ENCODE measurements around the gene ZNF670. TPM values are rescaled to one million over a fixed set of nuclear protein-coding genes. Genes with fewer than 3 reads are reported as not detected.

Gene ZNF670
- total and polyA plus RNA-seq, 9 of the 15 experiments (the other 6 are each of a cell fraction or from before 2014, with no cell fraction given), result 7.1 to 23.4 (median 11.8) TPM

DNA sequence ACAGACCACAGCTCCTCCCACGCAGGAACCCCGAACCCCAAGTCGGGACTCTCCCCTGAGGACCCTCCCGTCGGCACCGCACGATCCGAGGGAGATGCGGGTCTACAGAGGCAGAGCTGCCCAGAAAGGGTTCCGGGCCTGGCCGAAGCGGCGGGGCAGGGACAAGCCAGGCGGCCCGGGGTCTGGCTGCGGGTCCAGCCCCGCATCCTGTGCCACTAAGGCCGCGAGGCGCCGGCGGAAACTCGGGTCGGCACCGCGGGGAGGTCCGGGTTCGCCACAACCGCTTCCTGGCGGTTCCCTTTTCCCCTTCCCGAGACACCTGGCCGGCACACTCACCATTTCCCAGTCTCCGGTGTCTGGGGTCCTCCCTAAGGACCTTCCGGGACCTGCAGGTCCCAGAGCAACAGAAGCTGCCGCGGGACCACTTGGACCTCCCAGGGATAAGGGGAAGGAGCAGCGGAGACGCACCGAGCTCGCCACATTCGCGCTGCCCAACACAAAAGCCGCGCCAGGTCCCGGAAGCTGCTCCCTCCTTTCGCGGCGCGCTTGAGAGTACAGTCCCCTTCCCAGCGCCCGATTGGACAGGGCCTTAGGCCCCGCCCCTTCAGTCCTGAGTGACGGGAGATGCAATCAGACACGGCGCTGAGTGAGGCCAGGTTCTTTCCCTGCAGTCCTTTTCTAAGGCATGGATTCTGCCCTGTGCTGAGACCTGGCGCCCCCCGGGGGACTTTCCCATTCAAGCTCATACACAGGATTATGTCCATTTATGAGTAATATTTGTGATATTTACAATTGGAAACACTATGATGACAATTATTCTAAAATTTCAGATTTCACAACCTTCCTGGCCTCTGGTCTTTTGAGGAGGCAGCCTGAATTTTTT lies at the start of gene ZNF670 (continued):
- TF ChIP-seq, protein P1, sequence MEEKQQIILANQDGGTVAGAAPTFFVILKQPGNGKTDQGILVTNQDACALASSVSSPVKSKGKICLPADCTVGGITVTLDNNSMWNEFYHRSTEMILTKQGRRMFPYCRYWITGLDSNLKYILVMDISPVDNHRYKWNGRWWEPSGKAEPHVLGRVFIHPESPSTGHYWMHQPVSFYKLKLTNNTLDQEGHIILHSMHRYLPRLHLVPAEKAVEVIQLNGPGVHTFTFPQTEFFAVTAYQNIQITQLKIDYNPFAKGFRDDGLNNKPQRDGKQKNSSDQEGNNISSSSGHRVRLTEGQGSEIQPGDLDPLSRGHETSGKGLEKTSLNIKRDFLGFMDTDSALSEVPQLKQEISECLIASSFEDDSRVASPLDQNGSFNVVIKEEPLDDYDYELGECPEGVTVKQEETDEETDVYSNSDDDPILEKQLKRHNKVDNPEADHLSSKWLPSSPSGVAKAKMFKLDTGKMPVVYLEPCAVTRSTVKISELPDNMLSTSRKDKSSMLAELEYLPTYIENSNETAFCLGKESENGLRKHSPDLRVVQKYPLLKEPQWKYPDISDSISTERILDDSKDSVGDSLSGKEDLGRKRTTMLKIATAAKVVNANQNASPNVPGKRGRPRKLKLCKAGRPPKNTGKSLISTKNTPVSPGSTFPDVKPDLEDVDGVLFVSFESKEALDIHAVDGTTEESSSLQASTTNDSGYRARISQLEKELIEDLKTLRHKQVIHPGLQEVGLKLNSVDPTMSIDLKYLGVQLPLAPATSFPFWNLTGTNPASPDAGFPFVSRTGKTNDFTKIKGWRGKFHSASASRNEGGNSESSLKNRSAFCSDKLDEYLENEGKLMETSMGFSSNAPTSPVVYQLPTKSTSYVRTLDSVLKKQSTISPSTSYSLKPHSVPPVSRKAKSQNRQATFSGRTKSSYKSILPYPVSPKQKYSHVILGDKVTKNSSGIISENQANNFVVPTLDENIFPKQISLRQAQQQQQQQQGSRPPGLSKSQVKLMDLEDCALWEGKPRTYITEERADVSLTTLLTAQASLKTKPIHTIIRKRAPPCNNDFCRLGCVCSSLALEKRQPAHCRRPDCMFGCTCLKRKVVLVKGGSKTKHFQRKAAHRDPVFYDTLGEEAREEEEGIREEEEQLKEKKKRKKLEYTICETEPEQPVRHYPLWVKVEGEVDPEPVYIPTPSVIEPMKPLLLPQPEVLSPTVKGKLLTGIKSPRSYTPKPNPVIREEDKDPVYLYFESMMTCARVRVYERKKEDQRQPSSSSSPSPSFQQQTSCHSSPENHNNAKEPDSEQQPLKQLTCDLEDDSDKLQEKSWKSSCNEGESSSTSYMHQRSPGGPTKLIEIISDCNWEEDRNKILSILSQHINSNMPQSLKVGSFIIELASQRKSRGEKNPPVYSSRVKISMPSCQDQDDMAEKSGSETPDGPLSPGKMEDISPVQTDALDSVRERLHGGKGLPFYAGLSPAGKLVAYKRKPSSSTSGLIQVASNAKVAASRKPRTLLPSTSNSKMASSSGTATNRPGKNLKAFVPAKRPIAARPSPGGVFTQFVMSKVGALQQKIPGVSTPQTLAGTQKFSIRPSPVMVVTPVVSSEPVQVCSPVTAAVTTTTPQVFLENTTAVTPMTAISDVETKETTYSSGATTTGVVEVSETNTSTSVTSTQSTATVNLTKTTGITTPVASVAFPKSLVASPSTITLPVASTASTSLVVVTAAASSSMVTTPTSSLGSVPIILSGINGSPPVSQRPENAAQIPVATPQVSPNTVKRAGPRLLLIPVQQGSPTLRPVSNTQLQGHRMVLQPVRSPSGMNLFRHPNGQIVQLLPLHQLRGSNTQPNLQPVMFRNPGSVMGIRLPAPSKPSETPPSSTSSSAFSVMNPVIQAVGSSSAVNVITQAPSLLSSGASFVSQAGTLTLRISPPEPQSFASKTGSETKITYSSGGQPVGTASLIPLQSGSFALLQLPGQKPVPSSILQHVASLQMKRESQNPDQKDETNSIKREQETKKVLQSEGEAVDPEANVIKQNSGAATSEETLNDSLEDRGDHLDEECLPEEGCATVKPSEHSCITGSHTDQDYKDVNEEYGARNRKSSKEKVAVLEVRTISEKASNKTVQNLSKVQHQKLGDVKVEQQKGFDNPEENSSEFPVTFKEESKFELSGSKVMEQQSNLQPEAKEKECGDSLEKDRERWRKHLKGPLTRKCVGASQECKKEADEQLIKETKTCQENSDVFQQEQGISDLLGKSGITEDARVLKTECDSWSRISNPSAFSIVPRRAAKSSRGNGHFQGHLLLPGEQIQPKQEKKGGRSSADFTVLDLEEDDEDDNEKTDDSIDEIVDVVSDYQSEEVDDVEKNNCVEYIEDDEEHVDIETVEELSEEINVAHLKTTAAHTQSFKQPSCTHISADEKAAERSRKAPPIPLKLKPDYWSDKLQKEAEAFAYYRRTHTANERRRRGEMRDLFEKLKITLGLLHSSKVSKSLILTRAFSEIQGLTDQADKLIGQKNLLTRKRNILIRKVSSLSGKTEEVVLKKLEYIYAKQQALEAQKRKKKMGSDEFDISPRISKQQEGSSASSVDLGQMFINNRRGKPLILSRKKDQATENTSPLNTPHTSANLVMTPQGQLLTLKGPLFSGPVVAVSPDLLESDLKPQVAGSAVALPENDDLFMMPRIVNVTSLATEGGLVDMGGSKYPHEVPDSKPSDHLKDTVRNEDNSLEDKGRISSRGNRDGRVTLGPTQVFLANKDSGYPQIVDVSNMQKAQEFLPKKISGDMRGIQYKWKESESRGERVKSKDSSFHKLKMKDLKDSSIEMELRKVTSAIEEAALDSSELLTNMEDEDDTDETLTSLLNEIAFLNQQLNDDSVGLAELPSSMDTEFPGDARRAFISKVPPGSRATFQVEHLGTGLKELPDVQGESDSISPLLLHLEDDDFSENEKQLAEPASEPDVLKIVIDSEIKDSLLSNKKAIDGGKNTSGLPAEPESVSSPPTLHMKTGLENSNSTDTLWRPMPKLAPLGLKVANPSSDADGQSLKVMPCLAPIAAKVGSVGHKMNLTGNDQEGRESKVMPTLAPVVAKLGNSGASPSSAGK (IDR thresholded peaks at IDR 0.05), result no peak; the same call in 1 of the 2 replicates
- TF ChIP-seq RNF2 (IDR thresholded peaks at IDR 0.05) (0 out of 2 replicates have a peak, but pooled peaks have one; percentile 58), SAFB2 (IDR thresholded peaks at IDR 0.05; ENCODE audit: borderline replicate concordance, low read depth, low read length, severe bottlenecking) (no peak), ZNF551 (CRISPR knock-in tag; IDR thresholded peaks at IDR 0.05) (no peak), PCBP2 (IDR thresholded peaks at IDR 0.05; ENCODE audit: low read depth, low read length, poor library complexity, severe bottlenecking) (no peak), CBX8 (IDR thresholded peaks at IDR 0.05; ENCODE audit: borderline replicate concordance, extremely low read depth, low read depth, low read length, poor library complexity, severe bottlenecking) (no peak)
- TF ChIP-seq, protein P2, sequence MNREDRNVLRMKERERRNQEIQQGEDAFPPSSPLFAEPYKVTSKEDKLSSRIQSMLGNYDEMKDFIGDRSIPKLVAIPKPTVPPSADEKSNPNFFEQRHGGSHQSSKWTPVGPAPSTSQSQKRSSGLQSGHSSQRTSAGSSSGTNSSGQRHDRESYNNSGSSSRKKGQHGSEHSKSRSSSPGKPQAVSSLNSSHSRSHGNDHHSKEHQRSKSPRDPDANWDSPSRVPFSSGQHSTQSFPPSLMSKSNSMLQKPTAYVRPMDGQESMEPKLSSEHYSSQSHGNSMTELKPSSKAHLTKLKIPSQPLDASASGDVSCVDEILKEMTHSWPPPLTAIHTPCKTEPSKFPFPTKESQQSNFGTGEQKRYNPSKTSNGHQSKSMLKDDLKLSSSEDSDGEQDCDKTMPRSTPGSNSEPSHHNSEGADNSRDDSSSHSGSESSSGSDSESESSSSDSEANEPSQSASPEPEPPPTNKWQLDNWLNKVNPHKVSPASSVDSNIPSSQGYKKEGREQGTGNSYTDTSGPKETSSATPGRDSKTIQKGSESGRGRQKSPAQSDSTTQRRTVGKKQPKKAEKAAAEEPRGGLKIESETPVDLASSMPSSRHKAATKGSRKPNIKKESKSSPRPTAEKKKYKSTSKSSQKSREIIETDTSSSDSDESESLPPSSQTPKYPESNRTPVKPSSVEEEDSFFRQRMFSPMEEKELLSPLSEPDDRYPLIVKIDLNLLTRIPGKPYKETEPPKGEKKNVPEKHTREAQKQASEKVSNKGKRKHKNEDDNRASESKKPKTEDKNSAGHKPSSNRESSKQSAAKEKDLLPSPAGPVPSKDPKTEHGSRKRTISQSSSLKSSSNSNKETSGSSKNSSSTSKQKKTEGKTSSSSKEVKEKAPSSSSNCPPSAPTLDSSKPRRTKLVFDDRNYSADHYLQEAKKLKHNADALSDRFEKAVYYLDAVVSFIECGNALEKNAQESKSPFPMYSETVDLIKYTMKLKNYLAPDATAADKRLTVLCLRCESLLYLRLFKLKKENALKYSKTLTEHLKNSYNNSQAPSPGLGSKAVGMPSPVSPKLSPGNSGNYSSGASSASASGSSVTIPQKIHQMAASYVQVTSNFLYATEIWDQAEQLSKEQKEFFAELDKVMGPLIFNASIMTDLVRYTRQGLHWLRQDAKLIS (CRISPR knock-in tag; IDR thresholded peaks at IDR 0.05), result peak; percentile 86; the same call in 1 of the 2 replicates
- TF ChIP-seq, protein P3, sequence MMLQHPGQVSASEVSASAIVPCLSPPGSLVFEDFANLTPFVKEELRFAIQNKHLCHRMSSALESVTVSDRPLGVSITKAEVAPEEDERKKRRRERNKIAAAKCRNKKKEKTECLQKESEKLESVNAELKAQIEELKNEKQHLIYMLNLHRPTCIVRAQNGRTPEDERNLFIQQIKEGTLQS (IDR thresholded peaks at IDR 0.05), result peak; percentile 31; the same call in 1 of the 2 replicates
- TF ChIP-seq, protein P3 (CRISPR knock-in tag; conservative IDR thresholded peaks at IDR 0.05), result no peak

Measured in K562 (cell line).